Neural cell (in vitro differentiated cells): ENCODE measurements around the gene MXRA5. TPM values are rescaled to one million over a fixed set of nuclear protein-coding genes. Genes with fewer than 3 reads are reported as not detected.
"Not testable (repeated sequence)": the region's sequence is repeated elsewhere in the genome, so short reads cannot be mapped to it uniquely, and the experiment has no call there.

Experiments
- H2AFZ ChIP-seq: fragments of 200-600, 300-800 bp; sonication (generic), shearing (Covaris generic); 2 replicates; pipeline ENCODE4 v1.6.0; 2014; ENCODE audit warnings: low read depth, mild to moderate bottlenecking, antibody characterized with exemption, low read length, moderate library complexity
- H3F3A ChIP-seq: fragments of 200-600 bp; shearing (Covaris generic); 2 replicates; pipeline ENCODE4 v1.6.1; 2016; ENCODE audit warnings: mild to moderate bottlenecking, moderate library complexity, mixed read lengths, antibody characterized with exemption, low read length; ENCODE audit not compliant: insufficient read depth, poor library complexity, severe bottlenecking
- H3K27ac ChIP-seq: fragments of 200-600, 300-800 bp; sonication (generic), shearing (Covaris generic); 2 replicates; pipeline ENCODE4 v1.5.1; 2014; ENCODE audit warnings: mild to moderate bottlenecking, low read length, moderate library complexity
- H3K27me3 ChIP-seq: fragments of 300-800, 200-600 bp; sonication (generic), shearing (Covaris generic); 2 replicates; pipeline ENCODE4 v1.6.0; 2014; ENCODE audit warnings: mild to moderate bottlenecking, low read depth, low read length, moderate library complexity; ENCODE audit not compliant: insufficient read depth
- H3K36me3 ChIP-seq: fragments of 300-800, 200-600 bp; sonication (generic), shearing (Covaris generic); 2 replicates; pipeline ENCODE4 v1.5.1; 2014; ENCODE audit warnings: mild to moderate bottlenecking, antibody characterized with exemption, low read length, moderate library complexity; ENCODE audit not compliant: insufficient read depth
- H3K4me2 ChIP-seq: fragments of 300-800, 200-600 bp; sonication (generic), shearing (Covaris generic); 2 replicates; pipeline ENCODE4 v1.6.0; 2014; ENCODE audit warnings: mild to moderate bottlenecking, low read length
- H3K4me3 ChIP-seq: fragments of 300-800, 200-600 bp; sonication (generic), shearing (Covaris generic); 2 replicates; pipeline ENCODE4 v1.5.1; 2014; ENCODE audit warnings: mild to moderate bottlenecking, low read length, moderate library complexity
- H3K79me2 ChIP-seq: fragments of 200-600 bp; shearing (Covaris generic); replicated peaks from 2 replicates; pipeline ENCODE4 v1.6.0; 2014; ENCODE audit warnings: mild to moderate bottlenecking, low read length, moderate library complexity; ENCODE audit not compliant: insufficient read depth
- H3K9ac ChIP-seq: fragments of 300-800, 200-600 bp; sonication (generic), shearing (Covaris generic); 2 replicates; pipeline ENCODE4 v1.6.1; 2016; ENCODE audit warnings: mild to moderate bottlenecking, low read length, mixed read lengths
- H3K9me2 ChIP-seq: fragments of 200-600 bp; shearing (Covaris generic); 2 replicates; pipeline ENCODE4 v1.6.1; 2016; ENCODE audit warnings: mild to moderate bottlenecking, low read length, mixed read lengths; ENCODE audit not compliant: insufficient read depth
- H3K9me3 ChIP-seq: fragments of 200-600, 300-800 bp; sonication (generic), shearing (Covaris generic); 2 replicates; pipeline ENCODE4 v1.6.1; 2016; ENCODE audit warnings: mild to moderate bottlenecking, mixed run types, low read length, moderate library complexity, mixed read lengths
- H4K20me1 ChIP-seq: fragments of 200-600 bp; shearing (Covaris generic); 2 replicates; pipeline ENCODE4 v1.6.1; 2016; ENCODE audit warnings: mild to moderate bottlenecking, mixed run types; ENCODE audit not compliant: insufficient read depth
- EP300 ChIP-seq: fragments of 450-650 bp; conservative IDR thresholded peaks from 2 replicates; pipeline ENCODE4 v1.6.1; 2014; ENCODE audit warnings: antibody characterized with exemption, mild to moderate bottlenecking, moderate library complexity; ENCODE audit not compliant: poor library complexity, severe bottlenecking
- EZH2 ChIP-seq: fragments of 200-600, 300-800 bp; shearing (Covaris generic), sonication (generic); IDR thresholded peaks from 2 replicates; pipeline ENCODE4 v1.6.1; 2014; ENCODE audit warnings: antibody characterized with exemption, low read length, borderline replicate concordance, mild to moderate bottlenecking; ENCODE audit not compliant: insufficient read depth, poor library complexity, severe bottlenecking
- MXI1 ChIP-seq: fragments of 450-650 bp; conservative IDR thresholded peaks from 2 replicates; pipeline ENCODE4 v1.6.1; 2014; ENCODE audit warnings: antibody characterized with exemption, mild to moderate bottlenecking; ENCODE audit not compliant: poor library complexity, severe bottlenecking
- POLR2AphosphoS5 ChIP-seq: IDR thresholded peaks from 2 replicates; pipeline ENCODE4 v1.6.1; 2012
- RAD21 ChIP-seq: fragments of 450-650 bp; conservative IDR thresholded peaks from 2 replicates; pipeline ENCODE4 v1.6.1; 2014; ENCODE audit warnings: antibody characterized with exemption, mild to moderate bottlenecking, moderate library complexity
- REST ChIP-seq: IDR thresholded peaks from 2 replicates; pipeline ENCODE4 v1.6.1; 2012; ENCODE audit warnings: borderline replicate concordance
- SMC3 ChIP-seq: fragments of 450-650 bp; conservative IDR thresholded peaks from 2 replicates; pipeline ENCODE4 v1.6.1; 2014; ENCODE audit warnings: antibody characterized with exemption, mild to moderate bottlenecking, moderate library complexity; ENCODE audit not compliant: poor library complexity
- TAF1 ChIP-seq: IDR thresholded peaks from 2 replicates; pipeline ENCODE4 v1.6.1; 2012; ENCODE audit warnings: low read depth
- polyA plus RNA-seq: library from polyadenylated mRNA; depleted of rRNA; stranded (reverse); fragments of >200 nt; gene quantifications from 2 replicates; pipeline ENCODE4 v1.2.3, GENCODE V29; 2014
- TF ChIP-seq, protein P1 (sequence below): fragments of 450-650 bp; IDR thresholded peaks from 2 replicates; pipeline ENCODE4 v1.5.1; 2014; ENCODE audit warnings: antibody characterized with exemption, mild to moderate bottlenecking, moderate library complexity; ENCODE audit not compliant: poor library complexity, severe bottlenecking

MXRA5 gene
- polyA plus RNA-seq, 1 donor from 2014 or later = 0.28 TPM

- H3F3A ChIP-seq = no peaks in the 10 kb centered on the region
- no peaks in the 10 kb centered on the region for H3K79me2 ChIP-seq
- H3K36me3 ChIP-seq = no peaks in the 10 kb centered on the region
- TF ChIP-seq REST (no peak), TAF1 (no peak), RAD21 (no peak), POLR2AphosphoS5 (no peak), EZH2 (no peak), MXI1 (no peak), EP300 (no peak), SMC3 (no peak)
- TF ChIP-seq, protein P1, sequence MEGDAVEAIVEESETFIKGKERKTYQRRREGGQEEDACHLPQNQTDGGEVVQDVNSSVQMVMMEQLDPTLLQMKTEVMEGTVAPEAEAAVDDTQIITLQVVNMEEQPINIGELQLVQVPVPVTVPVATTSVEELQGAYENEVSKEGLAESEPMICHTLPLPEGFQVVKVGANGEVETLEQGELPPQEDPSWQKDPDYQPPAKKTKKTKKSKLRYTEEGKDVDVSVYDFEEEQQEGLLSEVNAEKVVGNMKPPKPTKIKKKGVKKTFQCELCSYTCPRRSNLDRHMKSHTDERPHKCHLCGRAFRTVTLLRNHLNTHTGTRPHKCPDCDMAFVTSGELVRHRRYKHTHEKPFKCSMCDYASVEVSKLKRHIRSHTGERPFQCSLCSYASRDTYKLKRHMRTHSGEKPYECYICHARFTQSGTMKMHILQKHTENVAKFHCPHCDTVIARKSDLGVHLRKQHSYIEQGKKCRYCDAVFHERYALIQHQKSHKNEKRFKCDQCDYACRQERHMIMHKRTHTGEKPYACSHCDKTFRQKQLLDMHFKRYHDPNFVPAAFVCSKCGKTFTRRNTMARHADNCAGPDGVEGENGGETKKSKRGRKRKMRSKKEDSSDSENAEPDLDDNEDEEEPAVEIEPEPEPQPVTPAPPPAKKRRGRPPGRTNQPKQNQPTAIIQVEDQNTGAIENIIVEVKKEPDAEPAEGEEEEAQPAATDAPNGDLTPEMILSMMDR = no peak
- no peaks in the 10 kb centered on the region for H3K9me2 ChIP-seq
- H3K27ac ChIP-seq = no peak overlapping the region
- H3K4me2 ChIP-seq = no peak overlapping the region
- H3K9ac ChIP-seq = no peak overlapping the region
- H3K4me3 ChIP-seq = no peak overlapping the region
- H3K9me3 ChIP-seq = no peaks in the 10 kb centered on the region
- H4K20me1 ChIP-seq = no peaks in the 10 kb centered on the region
- no peak overlapping the region for H2AFZ ChIP-seq
- H3K27me3 ChIP-seq = no peaks in the 10 kb centered on the region
Measured at GRCh38 chrX:3286196-3286945, 60.1 kb downstream of the MXRA5 start.

DNA sequence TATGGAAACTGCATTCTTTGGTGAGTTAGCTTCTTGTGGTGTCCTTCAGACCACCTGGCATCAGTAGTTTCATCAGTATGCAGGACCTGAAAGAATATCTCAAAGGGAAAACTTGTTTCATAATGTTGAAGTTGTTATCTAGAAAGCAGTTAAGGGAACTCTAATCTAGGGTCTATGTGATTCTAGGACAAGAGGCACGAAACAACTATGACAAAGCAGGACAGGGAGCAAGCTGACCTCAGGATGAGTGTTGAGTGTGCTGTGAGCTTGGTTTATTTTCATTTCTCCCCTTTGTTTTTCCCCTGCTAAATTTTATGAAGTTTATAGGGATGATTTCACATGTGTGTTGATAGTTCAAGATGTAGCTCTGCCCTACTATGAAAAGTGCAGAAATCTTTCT is 65.7 kb downstream of the MXRA5 start:
- Histone ChIP-seq H3F3A (no peaks in the 10 kb centered on the region), H3K9me3 (no peaks in the 10 kb centered on the region)
- TF ChIP-seq, protein P1 = no peak
- no peak for TF ChIP-seq SMC3
- no peak for TF ChIP-seq EP300

GRCh38 chrX:3273668-3274067 is 72.8 kb downstream of the MXRA5 start:
- H4K20me1 ChIP-seq, H3K36me3 ChIP-seq, H2AFZ ChIP-seq, H3K4me2 ChIP-seq, H3K79me2 ChIP-seq, H3K9me3 ChIP-seq, H3F3A ChIP-seq, H3K4me3 ChIP-seq, H3K27me3 ChIP-seq, H3K9me2 ChIP-seq, H3K9ac ChIP-seq, H3K27ac ChIP-seq: not testable (repeated sequence)

More for the DNA sequence above, 65.7 kb downstream of the MXRA5 start:
- H4K20me1 ChIP-seq = no peaks in the 10 kb centered on the region
- no peak overlapping the region for H3K9ac ChIP-seq
- H2AFZ ChIP-seq = no peak overlapping the region
- no peak overlapping the region for H3K4me2 ChIP-seq
- no peaks in the 10 kb centered on the region for H3K79me2 ChIP-seq
- H3K4me3 ChIP-seq = no peak overlapping the region
- H3K36me3 ChIP-seq = no peaks in the 10 kb centered on the region
- H3K27ac ChIP-seq = no peak overlapping the region
- no peaks in the 10 kb centered on the region for H3K27me3 ChIP-seq
- no peaks in the 10 kb centered on the region for H3K9me2 ChIP-seq
